Measurements from ENCODE around the gene CTSO. TPM values are rescaled to one million over a fixed set of nuclear protein-coding genes. Genes with fewer than 3 reads are reported as not detected.

Gene CTSO
- total RNA-seq, 1 donor from 2014 or later: 6.5 TPM

DNA sequence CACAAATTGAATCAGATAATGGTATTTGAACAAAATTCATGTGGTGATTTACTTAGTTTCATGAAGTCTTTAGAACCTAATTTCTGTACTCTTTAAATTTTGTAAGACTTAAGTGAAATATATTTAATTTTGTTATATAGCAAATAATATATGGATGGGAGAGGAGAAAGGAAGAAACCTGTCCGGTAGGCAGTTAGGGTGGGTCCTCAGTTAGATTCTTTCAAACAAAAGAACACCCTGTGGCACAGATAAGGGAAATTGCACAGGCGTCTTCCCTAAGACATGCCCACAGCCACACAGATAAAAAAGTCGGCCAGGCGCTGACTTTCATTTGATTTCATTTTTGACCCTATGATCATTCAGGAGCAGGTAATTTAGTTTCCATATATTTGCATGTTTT, 25.1 kb upstream of the CTSO start:
- TF ChIP-seq, protein P1, sequence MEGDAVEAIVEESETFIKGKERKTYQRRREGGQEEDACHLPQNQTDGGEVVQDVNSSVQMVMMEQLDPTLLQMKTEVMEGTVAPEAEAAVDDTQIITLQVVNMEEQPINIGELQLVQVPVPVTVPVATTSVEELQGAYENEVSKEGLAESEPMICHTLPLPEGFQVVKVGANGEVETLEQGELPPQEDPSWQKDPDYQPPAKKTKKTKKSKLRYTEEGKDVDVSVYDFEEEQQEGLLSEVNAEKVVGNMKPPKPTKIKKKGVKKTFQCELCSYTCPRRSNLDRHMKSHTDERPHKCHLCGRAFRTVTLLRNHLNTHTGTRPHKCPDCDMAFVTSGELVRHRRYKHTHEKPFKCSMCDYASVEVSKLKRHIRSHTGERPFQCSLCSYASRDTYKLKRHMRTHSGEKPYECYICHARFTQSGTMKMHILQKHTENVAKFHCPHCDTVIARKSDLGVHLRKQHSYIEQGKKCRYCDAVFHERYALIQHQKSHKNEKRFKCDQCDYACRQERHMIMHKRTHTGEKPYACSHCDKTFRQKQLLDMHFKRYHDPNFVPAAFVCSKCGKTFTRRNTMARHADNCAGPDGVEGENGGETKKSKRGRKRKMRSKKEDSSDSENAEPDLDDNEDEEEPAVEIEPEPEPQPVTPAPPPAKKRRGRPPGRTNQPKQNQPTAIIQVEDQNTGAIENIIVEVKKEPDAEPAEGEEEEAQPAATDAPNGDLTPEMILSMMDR (conservative IDR thresholded peaks at IDR 0.05; ENCODE audit: low read depth, low read length): no peak
- H3K4me3 ChIP-seq (ENCODE audit: low read depth, low read length): no peak overlapping the region
- DNase-seq (ENCODE audit: low read depth): no peak

DNA sequence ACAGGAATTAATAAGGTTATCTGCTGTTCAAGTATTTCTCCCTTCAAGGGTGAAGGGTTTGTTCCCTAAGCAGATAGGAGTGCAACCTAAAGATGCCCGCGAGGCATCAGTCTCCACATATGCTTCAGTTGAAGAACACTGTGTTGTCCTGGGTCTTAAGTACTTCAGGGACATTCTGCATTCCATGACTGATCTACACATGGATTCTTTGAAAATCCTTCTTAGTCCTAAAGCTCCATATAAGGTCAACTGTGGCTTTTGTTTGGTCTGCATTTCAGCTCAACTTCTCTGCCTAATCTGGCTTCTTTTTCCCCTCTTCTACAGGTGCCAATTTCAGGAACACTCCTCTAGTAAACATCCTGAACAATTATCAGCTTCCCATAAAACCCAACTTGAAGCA, 21.8 kb upstream of the CTSO start:
- no peak for DNase-seq (ENCODE audit: low read depth)
- TF ChIP-seq, protein P1 (conservative IDR thresholded peaks at IDR 0.05; ENCODE audit: low read depth, low read length): no peak
- no peak overlapping the region for H3K4me3 ChIP-seq (ENCODE audit: low read depth, low read length)

DNA sequence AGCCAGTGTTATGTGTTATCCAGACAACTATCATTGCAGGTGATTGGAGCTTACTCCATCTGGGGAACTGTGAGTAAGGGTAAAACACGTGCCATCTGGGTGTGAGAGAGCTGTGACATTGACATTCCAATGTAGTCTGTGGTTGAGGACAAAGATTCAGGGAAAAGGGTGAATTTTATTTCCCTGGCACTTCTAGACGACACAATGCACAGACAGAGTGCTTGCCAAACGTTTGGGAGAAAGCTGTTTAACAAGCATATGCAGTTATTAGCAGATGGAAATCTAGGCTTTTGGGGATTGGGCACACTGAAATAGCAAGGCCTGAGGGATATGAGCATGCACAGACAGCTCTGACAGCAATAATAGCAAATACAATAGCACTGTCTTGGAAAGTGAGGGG, 21.3 kb upstream of the CTSO start:
- H3K4me3 ChIP-seq (ENCODE audit: low read depth, low read length): no peak overlapping the region
- no peak for DNase-seq (ENCODE audit: low read depth)
- TF ChIP-seq, protein P1 (conservative IDR thresholded peaks at IDR 0.05; ENCODE audit: low read depth, low read length): no peak

DNA sequence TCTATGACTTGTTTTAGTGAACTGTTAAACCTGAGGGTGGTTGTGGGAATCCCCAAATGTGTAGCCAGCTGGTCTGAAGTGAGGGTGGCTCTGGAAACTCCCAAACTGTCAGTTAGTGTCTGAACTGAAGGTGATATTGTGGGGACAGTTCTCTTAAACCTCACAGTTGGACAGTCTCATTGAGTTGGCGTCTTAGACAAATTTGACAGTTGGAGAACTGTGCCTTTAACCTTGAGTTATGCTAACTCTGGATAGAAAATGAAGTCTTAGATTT, 20.7 kb upstream of the CTSO start:
- H3K4me3 ChIP-seq (ENCODE audit: low read depth, low read length): no peak overlapping the region
- TF ChIP-seq, protein P1 (conservative IDR thresholded peaks at IDR 0.05; ENCODE audit: low read depth, low read length): no peak
- DNase-seq (ENCODE audit: low read depth): no peak

DNA sequence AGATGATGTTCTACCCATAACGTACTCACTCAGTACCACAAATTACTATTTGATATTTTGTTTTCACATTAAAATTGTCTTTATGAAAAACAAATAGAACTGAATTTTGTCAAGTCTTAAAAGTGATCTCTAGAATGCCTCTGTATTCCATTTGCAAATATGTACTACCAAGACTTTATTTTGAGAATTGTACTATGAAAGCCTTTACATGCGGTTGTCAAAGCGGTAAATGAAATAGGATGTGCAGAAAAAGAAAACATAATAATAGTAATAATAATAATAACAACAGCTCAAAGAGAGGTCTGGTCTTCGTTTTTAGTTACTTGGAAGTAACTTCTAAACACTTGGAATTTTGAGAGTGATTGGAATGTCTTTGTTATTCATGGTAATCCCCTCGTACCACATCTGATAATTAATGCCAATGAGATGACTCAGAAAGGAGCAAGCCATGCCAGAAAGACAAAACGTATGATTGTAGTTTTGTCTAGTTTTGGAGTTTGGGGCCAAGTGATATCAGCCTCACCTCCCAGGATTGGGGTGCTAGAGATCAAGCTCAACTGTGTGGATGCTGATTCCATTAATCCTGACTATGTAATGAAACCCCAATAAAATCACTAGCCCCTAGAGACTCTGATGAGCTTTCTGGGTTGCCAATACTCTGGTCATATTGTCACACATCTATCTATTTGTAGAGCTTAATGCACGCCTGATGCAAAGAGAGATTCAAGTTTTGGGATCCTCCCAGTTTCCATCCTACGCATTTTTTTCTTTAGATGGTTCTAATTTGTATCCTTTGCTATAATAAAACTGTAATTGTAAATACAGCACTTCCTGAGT, 20.2 kb upstream of the CTSO start:
- DNase-seq (ENCODE audit: low read depth): no peak
- TF ChIP-seq, protein P1 (conservative IDR thresholded peaks at IDR 0.05; ENCODE audit: low read depth, low read length): no peak

DNA sequence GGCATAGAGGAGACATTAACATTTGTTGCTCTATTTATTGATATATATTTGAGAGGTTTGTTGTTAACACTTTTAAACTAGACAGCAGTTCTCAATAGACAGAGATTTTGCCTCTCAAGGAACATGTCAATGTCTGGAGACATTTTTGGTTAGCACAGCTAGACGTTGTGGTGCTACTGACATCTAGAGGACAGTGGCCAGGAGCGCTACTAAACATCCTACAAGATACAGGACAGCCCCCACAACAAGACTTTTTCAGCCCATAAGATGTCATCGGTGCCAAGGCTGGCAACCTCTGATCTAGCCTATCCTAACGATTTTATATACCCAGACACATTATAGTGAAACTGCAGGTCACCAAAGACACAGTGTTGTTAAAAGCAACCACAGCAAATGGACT, 18.4 kb upstream of the CTSO start:
- TF ChIP-seq, protein P1 (conservative IDR thresholded peaks at IDR 0.05; ENCODE audit: low read depth, low read length): peak; percentile 76
- no peak for DNase-seq (ENCODE audit: low read depth)
- no peak overlapping the region for H3K4me3 ChIP-seq (ENCODE audit: low read depth, low read length)

More for the DNA sequence above, 20.2 kb upstream of the CTSO start:
- H3K4me3 ChIP-seq (ENCODE audit: low read depth, low read length): no peak overlapping the region

All from epithelial cell of proximal tubule (primary cell).